ENCODE results near the gene GNAI1.

The GNAI1 gene

GRCh38 chr7:80235334-80235733, 100.7 kb downstream of the GNAI1 start:
- Histone ChIP-seq H3K79me2 (ENCODE audit: insufficient read depth, low read depth) (no peaks in the 10 kb centered on the region), H2AFZ (ENCODE audit: low read depth) (no peak overlapping the region), H3K36me3 (ENCODE audit: insufficient read depth) (no peaks in the 10 kb centered on the region), H3K9ac (no peak overlapping the region), H3K4me2 (no peak overlapping the region), H3K4me1 (ENCODE audit: low read depth, poor library complexity, severe bottlenecking) (no peaks in the 10 kb centered on the region), H3K27me3 (ENCODE audit: insufficient read depth, low read depth) (no peaks in the 10 kb centered on the region), H3K4me3 (IDR thresholded peaks at IDR 0.05; ENCODE audit: insufficient read depth, low read depth, low read length) (no peak overlapping the region), H4K20me1 (ENCODE audit: insufficient read depth) (no peaks in the 10 kb centered on the region), H3K27ac (no peak overlapping the region)
- no peak for TF ChIP-seq CTCF (conservative IDR thresholded peaks at IDR 0.05; ENCODE audit: low read depth, low read length)

GRCh38 chr7:80236681-80237080, 102.0 kb downstream of the GNAI1 start:
- Histone ChIP-seq H3K27me3 (ENCODE audit: insufficient read depth, low read depth) (no peaks in the 10 kb centered on the region), H3K27ac (no peak overlapping the region), H3K4me2 (no peak overlapping the region), H3K4me3 (IDR thresholded peaks at IDR 0.05; ENCODE audit: insufficient read depth, low read depth, low read length) (no peak overlapping the region), H3K79me2 (ENCODE audit: insufficient read depth, low read depth) (no peaks in the 10 kb centered on the region), H3K9ac (no peak overlapping the region), H3K4me1 (ENCODE audit: low read depth, poor library complexity, severe bottlenecking) (no peaks in the 10 kb centered on the region), H2AFZ (ENCODE audit: low read depth) (no peak overlapping the region), H3K36me3 (ENCODE audit: insufficient read depth) (no peaks in the 10 kb centered on the region), H4K20me1 (ENCODE audit: insufficient read depth) (no peaks in the 10 kb centered on the region)
- TF ChIP-seq CTCF (conservative IDR thresholded peaks at IDR 0.05; ENCODE audit: low read depth, low read length) = no peak

GRCh38 chr7:80240265-80241025, 105.8 kb downstream of the GNAI1 start:
- H3K4me3 ChIP-seq (IDR thresholded peaks at IDR 0.05; ENCODE audit: insufficient read depth, low read depth, low read length) = no peak overlapping the region
- no peaks in the 10 kb centered on the region for H3K27me3 ChIP-seq (ENCODE audit: insufficient read depth, low read depth)
- no peak overlapping the region for H2AFZ ChIP-seq (ENCODE audit: low read depth)
- H3K27ac ChIP-seq = no peak overlapping the region
- H3K4me2 ChIP-seq = no peak overlapping the region
- H3K79me2 ChIP-seq (ENCODE audit: insufficient read depth, low read depth) = no peaks in the 10 kb centered on the region
- H4K20me1 ChIP-seq (ENCODE audit: insufficient read depth) = no peaks in the 10 kb centered on the region
- TF ChIP-seq CTCF (conservative IDR thresholded peaks at IDR 0.05; ENCODE audit: low read depth, low read length) = no peak
- H3K36me3 ChIP-seq (ENCODE audit: insufficient read depth) = no peaks in the 10 kb centered on the region
- H3K4me1 ChIP-seq (ENCODE audit: low read depth, poor library complexity, severe bottlenecking) = no peaks in the 10 kb centered on the region
- no peak overlapping the region for H3K9ac ChIP-seq

- H4K20me1 ChIP-seq (ENCODE audit: insufficient read depth) = no peaks in the 10 kb centered on the region
- no peaks in the 10 kb centered on the region for H3K79me2 ChIP-seq (ENCODE audit: insufficient read depth, low read depth)
- H3K4me2 ChIP-seq = no peak overlapping the region
- no peak overlapping the region for H3K4me3 ChIP-seq (IDR thresholded peaks at IDR 0.05; ENCODE audit: insufficient read depth, low read depth, low read length)
- no peak for TF ChIP-seq CTCF (conservative IDR thresholded peaks at IDR 0.05; ENCODE audit: low read depth, low read length)
- H3K4me1 ChIP-seq (ENCODE audit: low read depth, poor library complexity, severe bottlenecking) = no peaks in the 10 kb centered on the region
- no peaks in the 10 kb centered on the region for H3K36me3 ChIP-seq (ENCODE audit: insufficient read depth)
- no peak overlapping the region for H3K9ac ChIP-seq
- no peak overlapping the region for H2AFZ ChIP-seq (ENCODE audit: low read depth)
- no peak overlapping the region for H3K27ac ChIP-seq
- H3K27me3 ChIP-seq (ENCODE audit: insufficient read depth, low read depth) = no peaks in the 10 kb centered on the region
Observed at GRCh38 chr7:80241671-80242070, 107.0 kb downstream of the GNAI1 start.
